ENCODE measurements around the gene RBM42. TPM values are rescaled to one million over a fixed set of nuclear protein-coding genes. Genes with fewer than 3 reads are reported as not detected.
"Not testable (repeated sequence)": the region's sequence is repeated elsewhere in the genome, so short reads cannot be mapped to it uniquely, and the experiment has no call there.

Gene RBM42
- total RNA-seq = 41.0 and 54.1 TPM in 2 replicates

- peak within 1 kb of the TSS; percentile 95 for H3K4me3 ChIP-seq (ENCODE audit: low read depth, low read length)
- TF ChIP-seq CTCF (IDR thresholded peaks at IDR 0.05; ENCODE audit: insufficient read depth, low read depth, low read length) = no peak
- peak; percentile 99 for DNase-seq (ENCODE audit: low read depth)
These were observed at the start of gene RBM42 for GRCh38 chr19:35628565-35629331. Gene RBM42, plus strand, starts transcription at chr19:35629036. Its CDS starts 118 bp downstream, at chr19:35629154.

- no peak for TF ChIP-seq CTCF (IDR thresholded peaks at IDR 0.05; ENCODE audit: insufficient read depth, low read depth, low read length)
- no peak overlapping the region for H3K4me3 ChIP-seq (ENCODE audit: low read depth, low read length)
- DNase-seq (ENCODE audit: low read depth) = no peak
These were observed 46.1 kb upstream of the RBM42 start for GRCh38 chr19:35582760-35583159.

GRCh38 chr19:35585848-35586247 lies 43.0 kb upstream of the RBM42 start, which contains the start of gene PMIS2:
Gene PMIS2, plus strand, starts transcription at chr19:35586173. Its CDS starts 87 bp downstream, at chr19:35586260.
- DNase-seq (ENCODE audit: low read depth) = no peak
- H3K4me3 ChIP-seq (ENCODE audit: low read depth, low read length) = no peak within 1 kb of the TSS
- TF ChIP-seq CTCF (IDR thresholded peaks at IDR 0.05; ENCODE audit: insufficient read depth, low read depth, low read length) = no peak

GRCh38 chr19:35587321-35587720 lies 41.5 kb upstream of the RBM42 start:
- TF ChIP-seq CTCF (IDR thresholded peaks at IDR 0.05; ENCODE audit: insufficient read depth, low read depth, low read length) = no peak
- H3K4me3 ChIP-seq (ENCODE audit: low read depth, low read length) = no peak overlapping the region
- no peak for DNase-seq (ENCODE audit: low read depth)

GRCh38 chr19:35590875-35591274 lies 38.0 kb upstream of the RBM42 start:
- no peak for DNase-seq (ENCODE audit: low read depth)
- TF ChIP-seq CTCF (IDR thresholded peaks at IDR 0.05; ENCODE audit: insufficient read depth, low read depth, low read length) = no peak
- H3K4me3 ChIP-seq (ENCODE audit: low read depth, low read length) = no peak overlapping the region

GRCh38 chr19:35592226-35592625 lies 36.6 kb upstream of the RBM42 start:
- TF ChIP-seq CTCF (IDR thresholded peaks at IDR 0.05; ENCODE audit: insufficient read depth, low read depth, low read length) = peak; percentile 56
- DNase-seq (ENCODE audit: low read depth) = peak; percentile 42
- no peak overlapping the region for H3K4me3 ChIP-seq (ENCODE audit: low read depth, low read length)

- DNase-seq (ENCODE audit: low read depth); H3K4me3 ChIP-seq (ENCODE audit: low read depth, low read length): not testable (repeated sequence)
These were observed 33.8 kb upstream of the RBM42 start for GRCh38 chr19:35595026-35595425.
